A673 (cell line): ENCODE measurements around the gene DDT. TPM values are rescaled to one million over a fixed set of nuclear protein-coding genes. Genes with fewer than 3 reads are reported as not detected.
"Not testable (repeated sequence)": the region's sequence is repeated elsewhere in the genome, so short reads cannot be mapped to it uniquely, and the experiment has no call there.

Experiments
- BruUV-seq: library from RNA; stranded (reverse); fragments of 400-500 nt; replicated peaks from 2 replicates; lab custom pipeline; 2021; lab: Mats Ljungman, UMichigan
- CTCF ChIA-PET: fragments of 300-600 bp; sonication (Branson Sonifier 250); formaldehyde crosslinking; loops from one replicate; lab custom pipeline; 2022; ENCODE audit warnings: antibody characterized with exemption; lab: Charles Lee
- POLR2A ChIA-PET: fragments of 300-600 bp; sonication (Branson Sonifier 250); formaldehyde crosslinking; loops from one replicate; lab custom pipeline; 2022; ENCODE audit warnings: antibody characterized with exemption; ENCODE audit not compliant: low non-redundant PET; lab: Charles Lee
- DNase-seq: peaks from one replicate; pipeline ENCODE4 v3.0.0-alpha.2; 2015; ENCODE audit warnings: low spot score
- H3K27ac ChIP-seq: fragments of 200-600 bp; sonication (generic); 2 replicates; pipeline ENCODE4 v1.5.1; 2016; ENCODE audit warnings: mixed run types, low read depth, mild to moderate bottlenecking, mixed read lengths, antibody characterized with exemption, low read length; ENCODE audit not compliant: poor library complexity, severe bottlenecking
- H3K27me3 ChIP-seq: fragments of 200-600 bp; sonication (generic); replicated peaks from 2 replicates; pipeline ENCODE4 v1.6.1; 2017; ENCODE audit warnings: mixed run types, low read depth, mild to moderate bottlenecking, mixed read lengths, antibody characterized with exemption, low read length; ENCODE audit not compliant: insufficient read depth, poor library complexity
- H3K36me3 ChIP-seq: fragments of 200-600 bp; sonication (generic); 2 replicates; pipeline ENCODE4 v1.6.1; 2016; ENCODE audit warnings: mixed run types, mild to moderate bottlenecking, mixed read lengths, antibody characterized with exemption, low read length; ENCODE audit not compliant: insufficient read depth, poor library complexity, severe bottlenecking
- H3K4me1 ChIP-seq: fragments of 200-600 bp; sonication (generic); 2 replicates; pipeline ENCODE4 v1.6.1; 2017; ENCODE audit warnings: mixed run types, mild to moderate bottlenecking, mixed read lengths, antibody characterized with exemption, low read length; ENCODE audit not compliant: insufficient read depth, poor library complexity, severe bottlenecking
- H3K4me3 ChIP-seq: fragments of 200-600 bp; sonication (generic); 2 replicates; pipeline ENCODE4 v1.5.1; 2016; ENCODE audit warnings: low read depth, mixed run types, mild to moderate bottlenecking, mixed read lengths, low read length; ENCODE audit not compliant: poor library complexity, severe bottlenecking
- H3K9me3 ChIP-seq: fragments of 200-600 bp; sonication (generic); 2 replicates; pipeline ENCODE4 v1.6.1; 2016; ENCODE audit warnings: mixed run types, low read depth, mild to moderate bottlenecking, mixed read lengths, antibody characterized with exemption, low read length; ENCODE audit not compliant: poor library complexity, severe bottlenecking
- EZH2 ChIP-seq: fragments of 200-600 bp; sonication (generic); IDR thresholded peaks from 2 replicates; pipeline ENCODE4 v1.6.1; 2017; ENCODE audit warnings: borderline replicate concordance, low read depth, mild to moderate bottlenecking, mixed read lengths, antibody characterized with exemption, low read length; ENCODE audit not compliant: poor library complexity, severe bottlenecking
- intact Hi-C: fragments of 100-400 bp; cut with micrococcal nuclease; formaldehyde crosslinking; loops from one replicate; pipeline ENCODE4 v1.10.0; 2022; ENCODE audit not compliant: unreplicated experiment
- total RNA-seq: library from RNA; stranded (reverse); gene quantifications from 2 replicates; pipeline ENCODE4 v1.2.3, GENCODE V29; 2021
- TF ChIP-seq, protein P1 (sequence below): fragments of 300-800, 200-600 bp; sonication (generic); conservative IDR thresholded peaks from 2 replicates; pipeline ENCODE4 v1.5.1; 2017; ENCODE audit warnings: low read depth, mild to moderate bottlenecking, antibody characterized with exemption, low read length, moderate library complexity, mixed read lengths

Gene DDT
- total RNA-seq, 1 experiment from 2014 or later = 108 TPM

DNA sequence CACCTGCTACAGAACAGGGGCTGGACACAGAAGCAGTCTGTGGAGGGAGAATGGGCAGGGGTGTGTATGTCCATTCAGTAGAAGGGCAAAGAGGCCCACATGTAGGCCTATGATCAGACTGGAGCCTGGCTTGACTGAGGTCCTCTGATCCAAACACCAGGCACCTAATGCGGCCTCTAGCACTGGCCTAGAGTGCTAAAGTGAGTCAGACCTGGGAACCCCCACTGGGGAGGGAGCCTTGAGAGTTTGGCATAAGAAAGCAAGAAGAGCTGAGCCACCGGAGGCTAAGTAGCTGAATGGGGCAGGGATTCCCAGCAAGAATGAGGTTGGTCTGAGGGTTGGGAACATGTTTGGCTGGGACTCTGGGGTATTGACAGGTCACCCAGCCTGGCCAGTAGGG lies 22.9 kb downstream of the DDT start:
- H3K4me3 ChIP-seq, H3K36me3 ChIP-seq, CTCF ChIA-PET, H3K4me1 ChIP-seq, H3K9me3 ChIP-seq, H3K27me3 ChIP-seq, H3K27ac ChIP-seq, POLR2A ChIA-PET, DNase-seq, BruUV-seq: not testable (repeated sequence)
- intact Hi-C loops = loop anchor here (10.0 kb wide), 1 partner anchor 223 kb away; no protein-coding TSS in a partner anchor

DNA sequence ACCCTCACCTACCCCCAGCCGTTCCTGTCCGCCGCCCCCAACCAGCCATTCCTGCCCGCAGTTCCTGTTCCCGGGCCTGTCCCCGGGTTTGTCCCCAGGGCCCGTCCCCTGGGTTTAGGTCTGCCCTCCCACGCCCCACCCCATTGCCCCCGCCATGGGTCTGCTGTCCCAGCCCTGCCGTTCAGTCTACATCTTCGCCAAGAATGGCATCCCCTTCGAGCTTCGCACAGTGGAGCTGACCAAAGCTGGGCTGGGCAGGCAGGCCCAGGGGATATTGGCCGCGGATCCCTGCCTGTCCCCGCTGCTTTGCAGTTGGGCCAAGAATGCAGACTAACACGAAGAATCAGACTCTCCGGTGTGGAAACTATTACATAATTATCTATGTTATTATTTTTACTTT lies 24.5 kb downstream of the DDT start:
- H3K9me3 ChIP-seq, H3K36me3 ChIP-seq, POLR2A ChIA-PET, H3K4me1 ChIP-seq, H3K27me3 ChIP-seq, BruUV-seq, H3K4me3 ChIP-seq, DNase-seq, H3K27ac ChIP-seq, CTCF ChIA-PET: not testable (repeated sequence)
- intact Hi-C loops = loop anchor here (10.0 kb wide), 1 partner anchor 225 kb away; no protein-coding TSS in a partner anchor

DNA sequence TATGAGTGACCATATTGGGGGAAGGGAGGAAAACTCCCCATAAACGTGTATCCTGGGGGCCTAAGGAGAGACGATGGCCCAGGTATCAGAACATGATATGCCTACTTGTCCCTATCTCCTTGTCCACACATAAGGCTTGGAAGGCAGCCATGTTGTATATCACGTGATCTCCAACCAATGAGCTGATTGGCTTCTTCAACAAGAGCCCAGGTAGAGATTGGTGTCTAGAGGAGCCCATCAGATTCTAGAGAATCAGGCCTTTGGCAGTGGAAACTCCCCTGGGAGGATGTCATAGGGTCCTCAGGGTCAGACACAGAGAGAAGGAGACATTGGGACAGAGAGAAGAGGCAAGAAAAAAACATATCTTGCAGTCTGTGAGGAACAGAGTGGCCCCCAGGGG lies 26.9 kb downstream of the DDT start:
- H3K27me3 ChIP-seq, H3K4me1 ChIP-seq, H3K27ac ChIP-seq, H3K36me3 ChIP-seq, intact Hi-C loops, DNase-seq, POLR2A ChIA-PET, CTCF ChIA-PET, H3K9me3 ChIP-seq, BruUV-seq, H3K4me3 ChIP-seq: not testable (repeated sequence)

DNA sequence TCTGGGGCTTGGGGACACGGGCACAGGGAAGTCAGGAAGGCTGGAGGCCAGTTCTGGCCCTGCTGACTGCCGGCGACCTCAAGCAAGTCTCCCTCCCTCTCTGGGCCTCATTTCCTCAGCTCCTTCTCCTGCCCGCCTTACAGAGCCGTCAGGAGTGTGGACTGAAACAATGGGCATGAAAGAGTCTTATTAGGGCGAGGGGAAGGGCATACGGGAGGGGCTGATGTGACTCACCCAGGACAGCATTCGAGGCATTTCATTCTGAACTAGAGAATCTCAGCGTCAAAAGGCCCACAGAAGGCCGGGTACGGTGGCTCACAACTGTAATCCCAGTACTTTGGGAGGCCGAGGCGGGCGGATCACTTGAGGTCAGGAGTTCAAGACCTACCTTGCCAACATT lies 34.1 kb downstream of the DDT start:
- CTCF ChIA-PET = not testable (repeated sequence)

GRCh38 chr22:23939017-23939357 lies 35.3 kb downstream of the DDT start:
- H3K9me3 ChIP-seq = no peaks in the 10 kb centered on the region
- no TSS peak for BruUV-seq
- intact Hi-C loops = no loop called here
- H3K27me3 ChIP-seq = no peaks in the 10 kb centered on the region
- DNase-seq = no peak
- CTCF ChIA-PET = no interaction called here
- TF ChIP-seq EZH2 = no peak
- TF ChIP-seq, protein P1, sequence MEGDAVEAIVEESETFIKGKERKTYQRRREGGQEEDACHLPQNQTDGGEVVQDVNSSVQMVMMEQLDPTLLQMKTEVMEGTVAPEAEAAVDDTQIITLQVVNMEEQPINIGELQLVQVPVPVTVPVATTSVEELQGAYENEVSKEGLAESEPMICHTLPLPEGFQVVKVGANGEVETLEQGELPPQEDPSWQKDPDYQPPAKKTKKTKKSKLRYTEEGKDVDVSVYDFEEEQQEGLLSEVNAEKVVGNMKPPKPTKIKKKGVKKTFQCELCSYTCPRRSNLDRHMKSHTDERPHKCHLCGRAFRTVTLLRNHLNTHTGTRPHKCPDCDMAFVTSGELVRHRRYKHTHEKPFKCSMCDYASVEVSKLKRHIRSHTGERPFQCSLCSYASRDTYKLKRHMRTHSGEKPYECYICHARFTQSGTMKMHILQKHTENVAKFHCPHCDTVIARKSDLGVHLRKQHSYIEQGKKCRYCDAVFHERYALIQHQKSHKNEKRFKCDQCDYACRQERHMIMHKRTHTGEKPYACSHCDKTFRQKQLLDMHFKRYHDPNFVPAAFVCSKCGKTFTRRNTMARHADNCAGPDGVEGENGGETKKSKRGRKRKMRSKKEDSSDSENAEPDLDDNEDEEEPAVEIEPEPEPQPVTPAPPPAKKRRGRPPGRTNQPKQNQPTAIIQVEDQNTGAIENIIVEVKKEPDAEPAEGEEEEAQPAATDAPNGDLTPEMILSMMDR = no peak
- H3K27ac ChIP-seq = no peak overlapping the region
- H3K4me3 ChIP-seq = no peak overlapping the region
- no peaks in the 10 kb centered on the region for H3K36me3 ChIP-seq
- H3K4me1 ChIP-seq = no peaks in the 10 kb centered on the region
- POLR2A ChIA-PET = no interaction called here

More for the DNA sequence above, 34.1 kb downstream of the DDT start:
- POLR2A ChIA-PET, H3K4me1 ChIP-seq, H3K9me3 ChIP-seq, DNase-seq, BruUV-seq, H3K36me3 ChIP-seq, H3K27me3 ChIP-seq, H3K4me3 ChIP-seq, H3K27ac ChIP-seq, intact Hi-C loops: not testable (repeated sequence)
